Loucy (cell line): ENCODE measurements around the gene NUDT1.

Source experiments
- CTCF ChIP-seq: fragments of 200-600 bp; sonication (generic); conservative IDR thresholded peaks from 2 replicates; pipeline ENCODE4 v1.5.1; 2014; ENCODE audit warnings: mild to moderate bottlenecking, antibody characterized with exemption, low read length
- EZH2phosphoT487 ChIP-seq: fragments of 200-600 bp; IDR thresholded peaks from 2 replicates; pipeline ENCODE4 v1.6.1; 2018; ENCODE audit warnings: antibody characterized with exemption, mild to moderate bottlenecking, moderate library complexity, borderline replicate concordance

- TF ChIP-seq CTCF: no peak
- TF ChIP-seq EZH2phosphoT487: no peak
Observed at GRCh38 chr7:2203766-2204300, 38.2 kb upstream of the NUDT1 start.
